Stimulated activated CD4-positive, alpha-beta T cell treated with anti-CD3 and anti-CD28 coated beads, Interleukin-4, amount 100 ng/mL, for 4 hours (primary cell): Measurements from ENCODE around the gene KRT8.
"Not testable (repeated sequence)": the region's sequence is repeated elsewhere in the genome, so short reads cannot be mapped to it uniquely, and the experiment has no call there.

Experiments used
- DNase-seq, 2 experiments: peaks; one replicate each; pipeline ENCODE4 v3.0.0-alpha.2; 2020

The KRT8 gene

GRCh38 chr12:52904509-52905300 lies at the start of gene KRT8:
TSS of gene KRT8 (minus strand) at chr12:52905076. CDS start at chr12:52904981, 95 bp downstream.
- not testable (repeated sequence) for DNase-seq

GRCh38 chr12:52953181-52953841 lies 48.4 kb upstream of the KRT8 start:
- no peak for DNase-seq

- DNase-seq: no peak
Observed at GRCh38 chr12:52952076-52952801, 47.4 kb upstream of the KRT8 start.

- no peak for DNase-seq
Observed at GRCh38 chr12:52951640-52952039, 46.8 kb upstream of the KRT8 start.

GRCh38 chr12:52951126-52951525 lies 46.2 kb upstream of the KRT8 start:
- no peak for DNase-seq

GRCh38 chr12:52950553-52950952 lies 45.7 kb upstream of the KRT8 start:
- no peak for DNase-seq

GRCh38 chr12:52949413-52950331 lies 44.8 kb upstream of the KRT8 start:
- DNase-seq: no peak

GRCh38 chr12:52947738-52948423 lies 43.0 kb upstream of the KRT8 start:
- DNase-seq: no peak

- no peak for DNase-seq
Observed at GRCh38 chr12:52946797-52947547, 42.1 kb upstream of the KRT8 start.

- no peak for DNase-seq
Observed at GRCh38 chr12:52946334-52946733, 41.5 kb upstream of the KRT8 start.

- DNase-seq: no peak
Observed at GRCh38 chr12:52945389-52946232, 40.7 kb upstream of the KRT8 start.

- no peak for DNase-seq
Observed at GRCh38 chr12:52944683-52945388, 40.0 kb upstream of the KRT8 start.

GRCh38 chr12:52942901-52943181 lies 38.0 kb upstream of the KRT8 start:
- no peak for DNase-seq

- no peak for DNase-seq
Observed at GRCh38 chr12:52942066-52942900, 37.4 kb upstream of the KRT8 start.

GRCh38 chr12:52929538-52929937 lies 24.7 kb upstream of the KRT8 start:
- no peak for DNase-seq

- DNase-seq: no peak
Observed at GRCh38 chr12:52927964-52928363, 23.1 kb upstream of the KRT8 start.

- DNase-seq: no peak
Observed at GRCh38 chr12:52926596-52927234, 21.8 kb upstream of the KRT8 start.
